ENCODE measurements around the gene PTPRD. TPM values are rescaled to one million over a fixed set of nuclear protein-coding genes. Genes with fewer than 3 reads are reported as not detected.

The PTPRD gene
- total and polyA plus RNA-seq, 9 of the 15 experiments (the other 6 are each of a cell fraction or from before 2014, with no cell fraction given) = 0.11 TPM; not detected in 8

- no peak for FAIRE-seq
- H3K27ac ChIP-seq (ENCODE audit: extremely low read depth, low read depth, low read length) = no peak overlapping the region
- H3K9me3 ChIP-seq (replicated peaks; ENCODE audit: control insufficient read depth, insufficient read depth, low read depth, low read length) = no peaks in the 10 kb centered on the region
- TF ChIP-seq FOXJ2 (tag; IDR thresholded peaks at IDR 0.05) (no peak), GTF2F1 (IDR thresholded peaks at IDR 0.05; ENCODE audit: low read depth, low read length) (no peak), ZNF717 (CRISPR knock-in tag; IDR thresholded peaks at IDR 0.05) (no peak), FOXK2 (conservative IDR thresholded peaks at IDR 0.05 in 1 of 2, IDR thresholded peaks at IDR 0.05 in 1 of 2; ENCODE audit: low read depth in 2 of 2) (no peak), ZNF354B (CRISPR knock-in tag; IDR thresholded peaks at IDR 0.05) (no peak), RBM15 (IDR thresholded peaks at IDR 0.05; ENCODE audit: insufficient read depth, low read length) (no peak), NFRKB (IDR thresholded peaks at IDR 0.05; ENCODE audit: low read depth) (no peak), ZHX1 (conservative IDR thresholded peaks at IDR 0.05; ENCODE audit: low read length) (no peak), NR3C1 (CRISPR knock-in tag; IDR thresholded peaks at IDR 0.05) (no peak), BRF1 (IDR thresholded peaks at IDR 0.05; ENCODE audit: borderline replicate concordance, extremely low read depth, insufficient read length) (no peak), SMARCC2 (IDR thresholded peaks at IDR 0.05; ENCODE audit: low read depth) (no peak)
- DNase-seq (ENCODE audit: extremely low read depth in 1 of 4, low spot score in 3 of 4) = no peak
- H3K27me3 ChIP-seq (ENCODE audit: control insufficient read depth in 2 of 2, insufficient read depth in 2 of 2, low read length in 2 of 2) = no peaks in the 10 kb centered on the region
- intact Hi-C loops (cut with micrococcal nuclease) = no loop called here
- H4K20me1 ChIP-seq (replicated peaks; ENCODE audit: control insufficient read depth, insufficient read depth, low read length) = no peaks in the 10 kb centered on the region
- no peaks in the 10 kb centered on the region for H3K9me1 ChIP-seq (ENCODE audit: control insufficient read depth, insufficient read depth, low read length)
- H3K4me1 ChIP-seq (replicated peaks in 1 of 2; ENCODE audit: control insufficient read depth in 2 of 2, insufficient read depth in 2 of 2, low read length in 2 of 2) = no peaks in the 10 kb centered on the region
- H3K9ac ChIP-seq (ENCODE audit: insufficient read depth in 1 of 2, low read depth in 2 of 2, low read length in 2 of 2) = no peak overlapping the region
- H3K79me2 ChIP-seq (ENCODE audit: control insufficient read depth, insufficient read depth, low read length) = no peaks in the 10 kb centered on the region
- 0% methylated on average over 5 of the region's 5 CpGs for WGBS (ENCODE audit: insufficient coverage, low coverage, missing lambda C conversion rate)
- H3K36me3 ChIP-seq (ENCODE audit: control insufficient read depth, insufficient read depth, low read length) = no peaks in the 10 kb centered on the region
- no TSS peak for BruUV-seq (replicated peaks)
- POLR2A ChIA-PET = no interaction called here
- no peak for ATAC-seq
- H3K4me2 ChIP-seq (ENCODE audit: insufficient read depth, low read length) = no peak overlapping the region
- no peak overlapping the region for H2AFZ ChIP-seq (ENCODE audit: low read depth, low read length)
- CTCF ChIA-PET (ENCODE audit: low intra/inter-chr PET ratio) = no interaction called here
- H3K4me3 ChIP-seq = no peak overlapping the region
- in situ Hi-C loops (cut with MboI) = no loop called here
Observed at GRCh38 chr9:8643896-8644295, 1968.9 kb downstream of the PTPRD start.
